ENCODE measurements around the gene CYFIP1. TPM values are rescaled to one million over a fixed set of nuclear protein-coding genes. Genes with fewer than 3 reads are reported as not detected.

Gene CYFIP1
- total RNA-seq, 1 experiment from 2014 or later = 79.2 TPM

GRCh38 chr15:22823495-22824128 lies 156.6 kb downstream of the CYFIP1 start (continued):
- TF ChIP-seq MYBL2 (CRISPR knock-in tag; IDR thresholded peaks at IDR 0.05) = no peak
- no peak for TF ChIP-seq E2F5 (CRISPR knock-in tag; IDR thresholded peaks at IDR 0.05)
- TF ChIP-seq HMGXB4 (CRISPR knock-in tag; IDR thresholded peaks at IDR 0.05) = no peak
- TF ChIP-seq FOXP4 (CRISPR knock-in tag; IDR thresholded peaks at IDR 0.05) = no peak
- TF ChIP-seq RELA (CRISPR knock-in tag; IDR thresholded peaks at IDR 0.05; ENCODE audit: borderline replicate concordance) = no peak
- TF ChIP-seq TCF7 (CRISPR knock-in tag; IDR thresholded peaks at IDR 0.05; ENCODE audit: low read depth) = no peak

GRCh38 chr15:22819651-22820050 lies 160.5 kb downstream of the CYFIP1 start:
- H3K9me3 Mint-ChIP-seq = no peaks in the 10 kb centered on the region

More at GRCh38 chr15:22819651-22820050, 160.5 kb downstream of the CYFIP1 start:
- Mint-ChIP-seq H3K4me3 (no peak overlapping the region), H3K36me3 (peaks cover 42% of the 10 kb centered on the region), H3K27me3 (ENCODE audit: low read depth) (no peaks in the 10 kb centered on the region), H3K27ac (no peak overlapping the region), H3K4me1 (peaks cover 8% of the 10 kb centered on the region)
- ChIA-PET POLR2A (interaction anchor here (1.4 kb wide), 1 partner anchor 18 kb away, joined by 3 read pairs; the partner anchor contains the start of gene NIPA2), CTCF (no interaction called here)
- TF ChIP-seq PREB (CRISPR knock-in tag; IDR thresholded peaks at IDR 0.05; ENCODE audit: borderline replicate concordance) (no peak), IRF1 (CRISPR knock-in tag; IDR thresholded peaks at IDR 0.05) (no peak), ELF4 (CRISPR knock-in tag; IDR thresholded peaks at IDR 0.05; ENCODE audit: low read depth) (no peak), NR1H2 (CRISPR knock-in tag; IDR thresholded peaks at IDR 0.05) (no peak), HMGXB4 (CRISPR knock-in tag; IDR thresholded peaks at IDR 0.05) (no peak), FOXJ3 (CRISPR knock-in tag; IDR thresholded peaks at IDR 0.05; ENCODE audit: borderline replicate concordance) (no peak), ZNF396 (CRISPR knock-in tag; IDR thresholded peaks at IDR 0.05; ENCODE audit: borderline replicate concordance) (no peak), ZBTB21 (CRISPR knock-in tag; IDR thresholded peaks at IDR 0.05; ENCODE audit: borderline replicate concordance) (no peak), ZNF281 (CRISPR knock-in tag; IDR thresholded peaks at IDR 0.05) (no peak)
- DNase-seq (ENCODE audit: low spot score) (no peak), ATAC-seq (no peak)

Other genes starting within 250 kb of the CYFIP1 start
- 19.0 to 22.4 TPM (median 19.9 TPM) in 3 replicates for gene NIPA1, start 193.7 kb downstream of the CYFIP1 start, total RNA-seq (2021)
- 68.9 to 79.5 TPM (median 69.4 TPM) in 3 replicates for gene NIPA2, start 141.7 kb downstream of the CYFIP1 start, total RNA-seq (2021)
- gene TUBGCP5, start 59.2 kb upstream of the CYFIP1 start, total RNA-seq (2021) = 17.1 to 20.5 TPM (median 18.8 TPM) in 3 replicates
- not detected in 3 replicates for gene GOLGA6L1, start 156.5 kb upstream of the CYFIP1 start, total RNA-seq (2021)

All from WTC11 (cell line).